Endothelial cell of umbilical vein (primary cell): Measurements from ENCODE around the gene RSRC1.

Experiments used
- CTCF ChIP-seq, 2 donors: IDR thresholded peaks; 1 replicate in 1 of 2; 2 replicates in 1 of 2; pipeline ENCODE4 v1.5.1; 2011; ENCODE audit warnings: low read length in 2 of 2, mild to moderate bottlenecking in 2 of 2, moderate library complexity in 2 of 2, control low read depth in 1 of 2, inconsistent platforms in 1 of 2, low read depth in 1 of 2; ENCODE audit not compliant: insufficient read depth in 1 of 2; ENCODE audit errors: extremely low read depth in 1 of 2
- EZH2 ChIP-seq: IDR thresholded peaks from 2 replicates; pipeline ENCODE4 v1.6.1; 2012; ENCODE audit warnings: borderline replicate concordance, low read depth, mild to moderate bottlenecking, moderate library complexity, low read length, inconsistent platforms; ENCODE audit not compliant: severe bottlenecking
- FOS ChIP-seq: IDR thresholded peaks from 2 replicates; pipeline ENCODE4 v1.6.1; 2011; ENCODE audit warnings: mild to moderate bottlenecking, low read length, moderate library complexity, borderline replicate concordance; ENCODE audit not compliant: insufficient read depth
- GATA2 ChIP-seq: IDR thresholded peaks from 2 replicates; pipeline ENCODE4 v1.7.0; 2011; ENCODE audit warnings: low read depth, mild to moderate bottlenecking, moderate library complexity, mixed read lengths, low read length; ENCODE audit not compliant: insufficient read length, insufficient read depth
- JUN ChIP-seq: IDR thresholded peaks from 2 replicates; pipeline ENCODE4 v1.6.1; 2011; ENCODE audit warnings: borderline replicate concordance, low read depth; ENCODE audit not compliant: insufficient read length, insufficient read depth
- MYC ChIP-seq: IDR thresholded peaks from one replicate; pipeline ENCODE4 v1.6.1; 2011; ENCODE audit warnings: mild to moderate bottlenecking, low read depth, low read length
- POLR2A ChIP-seq: IDR thresholded peaks from 2 replicates; pipeline ENCODE4 v1.6.1; 2012; ENCODE audit warnings: low read depth, mild to moderate bottlenecking, control low read depth, low read length
- POLR2AphosphoS5 ChIP-seq: IDR thresholded peaks from 2 replicates; pipeline ENCODE4 v1.6.1; 2012; ENCODE audit warnings: low read depth, mild to moderate bottlenecking, control low read depth, low read length, moderate library complexity; ENCODE audit not compliant: insufficient read depth
- TF ChIP-seq, protein P1 (sequence below): IDR thresholded peaks from 2 replicates; pipeline ENCODE4 v1.6.1; 2011; ENCODE audit not compliant: insufficient read depth, insufficient read length

DNA sequence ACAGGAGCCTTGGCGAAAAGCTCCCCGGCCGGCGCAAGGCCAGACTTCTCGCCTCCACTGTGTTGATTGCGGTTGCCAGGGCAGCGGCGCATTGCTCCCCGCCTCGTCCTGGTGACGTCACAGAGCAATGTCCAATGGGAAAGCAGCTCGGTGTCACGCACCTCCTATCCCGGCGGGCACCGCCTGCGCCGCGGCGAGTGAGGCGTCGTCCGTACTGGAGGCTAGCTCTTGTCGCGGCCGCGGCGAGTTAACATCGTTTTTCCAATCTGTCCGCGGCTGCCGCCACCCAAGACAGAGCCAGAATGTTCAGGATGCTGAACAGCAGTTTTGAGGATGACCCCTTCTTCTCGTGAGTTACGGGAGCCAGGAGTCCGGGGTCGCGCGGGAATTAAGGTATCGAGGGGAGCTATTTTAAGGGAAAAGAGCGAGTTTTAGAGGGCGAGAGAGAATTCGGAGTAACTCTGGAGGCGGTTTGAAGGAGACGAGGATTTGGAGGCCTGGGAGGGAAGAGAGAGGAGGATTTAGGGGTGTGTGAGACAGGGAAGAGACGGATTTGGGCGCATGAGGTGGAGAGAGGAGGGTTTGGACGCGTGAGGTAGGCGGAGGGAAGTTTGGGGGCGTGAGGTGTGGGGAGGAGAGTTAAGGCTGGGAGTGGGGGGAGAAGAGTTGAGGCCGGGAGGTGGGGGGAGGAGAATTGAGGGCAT, 461.3 kb downstream of the RSRC1 start, which contains the start of gene MLF1:
- TF ChIP-seq CTCF (IDR thresholded peaks at IDR 0.05; ENCODE audit: extremely low read depth in 1 of 2, insufficient read depth in 1 of 2, low read depth in 1 of 2, low read length in 2 of 2) (no peak), POLR2A (no peak), EZH2 (no peak), POLR2AphosphoS5 (peak; percentile 38), JUN (peak; percentile 18), MYC (peak; percentile 10), GATA2 (peak; percentile 66), FOS (no peak)
- TF ChIP-seq, protein P1, sequence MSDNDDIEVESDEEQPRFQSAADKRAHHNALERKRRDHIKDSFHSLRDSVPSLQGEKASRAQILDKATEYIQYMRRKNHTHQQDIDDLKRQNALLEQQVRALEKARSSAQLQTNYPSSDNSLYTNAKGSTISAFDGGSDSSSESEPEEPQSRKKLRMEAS: peak; percentile 97
